Gastroesophageal sphincter (tissue), 4 donors: ENCODE data around the gene FAM50B. TPM values are rescaled to one million over a fixed set of nuclear protein-coding genes. Genes with fewer than 3 reads are reported as not detected.

Experiments
- ATAC-seq: fragments of 150-250 bp; one replicate; pipeline ENCODE4 v1.9.1; 2016; ENCODE audit warnings: mild to moderate bottlenecking, moderate library complexity
- H3K27ac ChIP-seq, 4 donors: fragments of 200-600 bp; sonication (generic) in 3 of 4; 1 replicate in 3 of 4; 2 replicates in 1 of 4; pipeline ENCODE4 v1.5.1; 2016 to 2019
- H3K27me3 ChIP-seq: fragments of 200-600 bp; sonication (generic); one replicate; pipeline ENCODE4 v1.5.1; 2019
- H3K36me3 ChIP-seq, 2 donors: fragments of 200-600 bp; sonication (generic); one replicate each; pipeline ENCODE4 v1.5.1; 2019; ENCODE audit warnings: control low read depth in 1 of 2
- H3K4me1 ChIP-seq, 3 donors: fragments of 200-600 bp; sonication (generic); 1 replicate in 2 of 3; 2 replicates in 1 of 3; pipeline ENCODE4 v1.5.1; 2016 to 2019; ENCODE audit warnings: control low read depth in 2 of 3
- H3K4me3 ChIP-seq, 2 donors: fragments of 200-600 bp; sonication (generic); one replicate each; pipeline ENCODE4 v1.5.1; 2019; ENCODE audit warnings: mild to moderate bottlenecking in 1 of 2, moderate library complexity in 1 of 2
- H3K9me3 ChIP-seq, 3 donors: fragments of 200-600 bp; sonication (generic); one replicate each; pipeline ENCODE4 v1.5.1; 2017 to 2019; ENCODE audit warnings: control low read depth in 2 of 3
- CTCF ChIP-seq, 4 experiments: fragments of 200-600 bp in 2 of 4; fragments of 450-650 bp in 2 of 4; sonication (generic) in 1 of 4; IDR thresholded peaks; one replicate each; pipeline ENCODE4 v1.5.1; 2017 to 2019; ENCODE audit warnings: antibody characterized with exemption in 4 of 4, mild to moderate bottlenecking in 2 of 4, moderate library complexity in 2 of 4
- EP300 ChIP-seq: sonication (generic); formaldehyde crosslinking; IDR thresholded peaks from one replicate; pipeline ENCODE4 v1.6.1; 2017; ENCODE audit warnings: antibody characterized with exemption, mild to moderate bottlenecking
- POLR2A ChIP-seq, 2 donors: fragments of 450-650 bp; IDR thresholded peaks; one replicate each; pipeline ENCODE4 v1.6.1; 2017; ENCODE audit warnings: antibody characterized with exemption in 2 of 2, mild to moderate bottlenecking in 2 of 2, moderate library complexity in 1 of 2
- POLR2AphosphoS5 ChIP-seq: sonication (generic); formaldehyde crosslinking; IDR thresholded peaks from one replicate; pipeline ENCODE4 v1.6.1; 2017; ENCODE audit warnings: antibody characterized with exemption
- WGBS, 2 donors: methylation state at CpG; one replicate each; pipeline ENCODE4 v1.1.5; 2018; ENCODE audit warnings: low coverage in 1 of 2; 5-methylcytosine and 5-hydroxymethylcytosine counted together
- total RNA-seq, 4 donors: library from RNA; depleted of rRNA; stranded (reverse); fragments of >200 nt; gene quantifications; one replicate each; pipeline ENCODE4 v1.1.0, GENCODE V29; 2016

FAM50B gene
- total RNA-seq, 4 donors from 2014 or later = 14.7 to 23.7 (median 18.8) TPM

GRCh38 chr6:3837781-3838180 lies 11.4 kb upstream of the FAM50B start:
- TF ChIP-seq POLR2A (IDR thresholded peaks at IDR 0.05) (no peak), POLR2AphosphoS5 (no peak), EP300 (no peak), CTCF (IDR thresholded peaks at IDR 0.05) (no peak)
- Histone ChIP-seq H3K4me3 (no peak overlapping the region), H3K27ac (no peak overlapping the region), H3K36me3 (no peaks in the 10 kb centered on the region), H3K9me3 (no peaks in the 10 kb centered on the region), H3K4me1 (peaks cover 0 to 12% (median 9%) of the 10 kb centered on the region in 3 donors), H3K27me3 (no peaks in the 10 kb centered on the region)
- no peak for ATAC-seq
- WGBS, 2 donors = 57 to 88% methylated on average over 1 of the region's 1 CpG

GRCh38 chr6:3838992-3839867 lies 9.9 kb upstream of the FAM50B start:
- Histone ChIP-seq H3K27ac (no peak overlapping the region), H3K9me3 (no peaks in the 10 kb centered on the region), H3K27me3 (no peaks in the 10 kb centered on the region), H3K4me3 (no peak overlapping the region), H3K4me1 (peaks cover 0 to 18% (median 9%) of the 10 kb centered on the region in 3 donors), H3K36me3 (no peaks in the 10 kb centered on the region)
- TF ChIP-seq POLR2AphosphoS5 = no peak
- no peak for TF ChIP-seq CTCF (IDR thresholded peaks at IDR 0.05)
- no peak for TF ChIP-seq EP300
- TF ChIP-seq POLR2A (IDR thresholded peaks at IDR 0.05) = no peak
- 82 to 83% methylated on average over 6 to 8 of the region's 8 CpGs for WGBS, 2 donors
- ATAC-seq = no peak

GRCh38 chr6:3841066-3841454 lies 8.1 kb upstream of the FAM50B start:
- Histone ChIP-seq H3K27ac (peak overlapping the region in 2 of 4 donors; percentile 50 to 67), H3K27me3 (no peaks in the 10 kb centered on the region)
- no peak for ATAC-seq

GRCh38 chr6:3841711-3842565 lies 7.2 kb upstream of the FAM50B start:
- H3K9me3 ChIP-seq = no peaks in the 10 kb centered on the region
- no peak for TF ChIP-seq POLR2AphosphoS5
- no peak for TF ChIP-seq CTCF (IDR thresholded peaks at IDR 0.05)
- no peak for TF ChIP-seq POLR2A (IDR thresholded peaks at IDR 0.05)
- no peak for TF ChIP-seq EP300
- peaks cover 0 to 18% (median 9%) of the 10 kb centered on the region in 3 donors for H3K4me1 ChIP-seq
- no peak overlapping the region for H3K4me3 ChIP-seq
- WGBS, 2 donors = 32 to 58% methylated on average over 6 to 9 of the region's 9 CpGs
- peak; percentile 71 for ATAC-seq
- peak overlapping the region in 2 of 4 donors; percentile 50 to 67 for H3K27ac ChIP-seq
- no peaks in the 10 kb centered on the region for H3K36me3 ChIP-seq
- no peaks in the 10 kb centered on the region for H3K27me3 ChIP-seq

More at GRCh38 chr6:3841066-3841454, 8.1 kb upstream of the FAM50B start:
- no peak overlapping the region for H3K4me3 ChIP-seq
- WGBS, 2 donors = 86 to 98% methylated on average over 5 to 6 of the region's 6 CpGs
- H3K9me3 ChIP-seq = no peaks in the 10 kb centered on the region
- H3K4me1 ChIP-seq = peaks cover 0 to 18% (median 9%) of the 10 kb centered on the region in 3 donors
- H3K36me3 ChIP-seq = no peaks in the 10 kb centered on the region
- TF ChIP-seq POLR2AphosphoS5 (no peak), EP300 (no peak), CTCF (IDR thresholded peaks at IDR 0.05) (no peak), POLR2A (IDR thresholded peaks at IDR 0.05) (no peak)
